IPS-18c (cell line): ENCODE measurements around the gene OLFM2.
"Not testable (repeated sequence)": the region's sequence is repeated elsewhere in the genome, so short reads cannot be mapped to it uniquely, and the experiment has no call there.

Experiments used
- H3K4me3 ChIP-seq: 2 replicates; pipeline ENCODE4 v1.7.0; 2013; ENCODE audit warnings: low read depth, mild to moderate bottlenecking, low read length, moderate library complexity; ENCODE audit not compliant: insufficient read depth
- H3K9me3 ChIP-seq: one replicate; pipeline ENCODE4 v1.6.1; 2013; ENCODE audit warnings: mild to moderate bottlenecking, low read length, moderate library complexity; ENCODE audit not compliant: control insufficient read depth, insufficient read depth

OLFM2 gene

GRCh38 chr19:9856609-9857008 is 79.7 kb downstream of the OLFM2 start:
- Histone ChIP-seq H3K9me3 (no peaks in the 10 kb centered on the region), H3K4me3 (no peak overlapping the region)

DNA sequence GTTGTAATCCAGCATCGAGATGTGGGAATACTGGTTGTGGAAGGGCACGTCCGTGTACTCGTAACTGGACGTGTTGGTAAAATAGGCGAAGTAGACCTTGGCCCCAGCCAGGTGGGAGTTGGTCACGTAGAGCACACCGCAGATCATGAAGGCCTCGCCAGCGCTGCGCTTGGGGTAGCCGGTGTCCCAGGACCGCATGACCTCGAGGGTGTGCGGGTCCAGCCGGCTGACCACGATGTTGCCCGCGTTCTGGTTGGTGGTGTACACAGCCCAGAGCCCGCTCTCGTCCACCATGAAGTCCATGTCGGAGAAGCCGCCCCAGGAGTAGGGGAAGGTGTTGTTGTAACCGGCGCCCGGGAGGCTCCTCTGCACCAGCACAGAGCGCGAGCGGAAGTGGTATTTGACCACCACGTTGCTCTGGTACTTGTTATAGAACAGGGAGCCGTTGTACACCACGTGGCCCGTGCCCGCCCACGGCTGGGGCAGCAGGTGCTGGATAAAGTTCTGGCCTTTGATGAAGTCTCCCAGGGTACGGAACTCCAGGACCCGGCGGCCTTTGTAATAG is 82.0 kb downstream of the OLFM2 start:
- Histone ChIP-seq H3K9me3 (no peaks in the 10 kb centered on the region), H3K4me3 (no peak overlapping the region)

DNA sequence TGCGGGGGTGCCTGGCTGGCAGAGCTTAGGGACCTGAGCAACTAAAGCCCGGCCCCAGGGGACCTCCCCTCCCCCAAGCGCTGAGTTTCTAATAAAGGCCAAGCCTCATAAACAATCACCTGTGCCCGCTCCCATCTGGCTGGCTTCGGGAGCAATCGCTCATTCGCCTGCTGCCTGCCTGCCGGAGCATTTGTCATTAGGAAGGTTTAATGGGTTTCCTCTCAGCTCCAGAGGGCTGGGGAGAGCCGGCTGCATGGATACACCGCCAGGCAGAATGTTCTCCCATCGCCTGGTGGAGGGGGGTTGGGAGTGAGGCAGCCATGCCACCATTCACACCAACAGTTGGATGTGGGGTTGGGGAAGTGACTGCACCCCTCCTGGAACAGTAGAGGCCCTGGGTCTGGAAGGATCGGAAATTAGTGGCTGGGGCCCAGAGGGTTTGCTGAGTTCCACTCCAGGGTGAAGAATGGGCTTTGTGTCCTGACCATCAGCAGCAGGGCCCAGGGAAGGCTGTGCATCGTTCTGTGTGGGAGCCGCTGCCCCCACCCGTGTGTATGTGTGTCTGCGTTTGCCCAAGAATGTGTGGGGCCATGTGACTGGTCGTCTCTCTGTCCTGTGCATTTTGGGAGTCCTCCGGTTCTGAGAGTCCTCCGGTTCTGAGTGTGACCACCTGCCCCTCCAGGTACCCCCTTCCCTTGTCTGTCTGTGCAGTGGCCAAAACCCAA is 85.9 kb downstream of the OLFM2 start:
- H3K9me3 ChIP-seq = no peaks in the 10 kb centered on the region

GRCh38 chr19:9849791-9850190 is 86.5 kb downstream of the OLFM2 start:
- Histone ChIP-seq H3K9me3 (no peaks in the 10 kb centered on the region), H3K4me3 (no peak overlapping the region)

More for the DNA sequence above, 85.9 kb downstream of the OLFM2 start:
- no peak overlapping the region for H3K4me3 ChIP-seq

DNA sequence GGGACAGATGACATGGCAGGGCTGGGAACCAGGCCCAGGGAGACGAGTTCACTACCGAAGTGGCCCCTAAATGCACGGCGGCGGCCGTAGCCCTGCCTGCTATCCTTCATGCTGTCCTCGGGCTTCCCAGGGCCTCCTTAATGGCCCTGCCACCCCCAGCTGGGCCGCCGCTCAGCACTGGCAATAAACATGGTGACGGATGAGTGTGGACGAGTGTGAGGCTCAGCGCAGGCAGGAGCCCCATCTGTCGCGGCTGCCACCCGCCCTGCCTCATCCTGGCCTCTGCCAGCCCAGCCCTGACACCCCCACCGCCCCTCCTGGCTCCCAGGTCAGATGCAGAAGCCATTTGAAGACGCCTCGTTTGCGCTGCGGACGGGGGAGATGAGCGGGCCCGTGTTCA is 87.6 kb downstream of the OLFM2 start:
- no peak overlapping the region for H3K4me3 ChIP-seq
- H3K9me3 ChIP-seq = no peaks in the 10 kb centered on the region

DNA sequence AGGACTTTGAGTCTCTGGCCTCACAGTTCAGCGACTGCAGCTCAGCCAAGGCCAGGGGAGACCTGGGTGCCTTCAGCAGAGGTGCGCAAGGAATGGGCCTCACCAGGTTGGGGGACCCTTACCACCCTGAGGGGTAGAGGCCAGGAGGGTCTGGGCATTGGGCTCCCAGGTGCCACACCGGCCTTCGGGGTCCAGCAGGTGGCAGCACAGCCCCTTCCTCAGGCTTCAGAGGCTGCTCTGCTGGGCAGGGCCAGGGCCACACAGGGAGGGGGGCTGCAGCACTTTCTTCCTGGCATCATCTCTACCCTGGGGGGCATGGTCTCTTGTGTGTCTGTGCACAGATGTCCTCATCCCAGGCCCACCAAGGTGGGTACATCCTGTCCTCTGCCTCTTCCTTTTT is 88.3 kb downstream of the OLFM2 start:
- H3K4me3 ChIP-seq = no peak overlapping the region
- H3K9me3 ChIP-seq = no peaks in the 10 kb centered on the region

- no peak overlapping the region for H3K4me3 ChIP-seq
Measured at GRCh38 chr19:9847087-9847671, 89.1 kb downstream of the OLFM2 start.

DNA sequence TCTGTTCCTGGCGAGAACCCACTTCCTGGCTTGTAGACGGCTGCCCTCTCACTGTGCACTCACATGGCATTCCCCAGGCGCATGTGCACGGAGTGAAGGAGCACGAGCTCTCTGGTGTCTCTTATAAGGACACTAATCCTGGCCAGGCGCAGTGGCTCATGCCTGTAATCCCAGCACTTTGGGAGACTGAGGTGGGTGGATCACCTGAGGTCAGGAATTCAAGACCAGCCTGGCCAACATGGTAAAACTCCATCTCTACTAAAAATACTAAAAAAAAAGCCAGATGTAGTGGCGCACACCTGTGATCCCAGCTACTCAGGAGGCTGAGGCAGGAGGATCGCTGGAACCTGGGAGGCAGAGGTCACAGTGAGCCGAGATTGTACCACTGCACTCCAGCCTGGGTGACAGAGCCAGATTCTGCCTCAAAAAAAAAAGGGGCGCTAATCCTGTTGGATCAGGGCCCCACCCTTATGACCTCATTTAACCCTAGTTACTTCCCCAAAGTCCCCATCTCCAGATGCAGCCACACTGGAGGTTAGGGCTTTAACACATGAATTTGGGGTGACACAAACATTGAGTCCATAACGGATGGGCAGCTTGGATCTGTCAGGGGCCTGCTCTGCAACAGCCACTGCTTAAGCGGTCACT is 92.6 kb downstream of the OLFM2 start:
- H3K4me3 ChIP-seq, H3K9me3 ChIP-seq: not testable (repeated sequence)

More at GRCh38 chr19:9847087-9847671, 89.1 kb downstream of the OLFM2 start:
- no peaks in the 10 kb centered on the region for H3K9me3 ChIP-seq

DNA sequence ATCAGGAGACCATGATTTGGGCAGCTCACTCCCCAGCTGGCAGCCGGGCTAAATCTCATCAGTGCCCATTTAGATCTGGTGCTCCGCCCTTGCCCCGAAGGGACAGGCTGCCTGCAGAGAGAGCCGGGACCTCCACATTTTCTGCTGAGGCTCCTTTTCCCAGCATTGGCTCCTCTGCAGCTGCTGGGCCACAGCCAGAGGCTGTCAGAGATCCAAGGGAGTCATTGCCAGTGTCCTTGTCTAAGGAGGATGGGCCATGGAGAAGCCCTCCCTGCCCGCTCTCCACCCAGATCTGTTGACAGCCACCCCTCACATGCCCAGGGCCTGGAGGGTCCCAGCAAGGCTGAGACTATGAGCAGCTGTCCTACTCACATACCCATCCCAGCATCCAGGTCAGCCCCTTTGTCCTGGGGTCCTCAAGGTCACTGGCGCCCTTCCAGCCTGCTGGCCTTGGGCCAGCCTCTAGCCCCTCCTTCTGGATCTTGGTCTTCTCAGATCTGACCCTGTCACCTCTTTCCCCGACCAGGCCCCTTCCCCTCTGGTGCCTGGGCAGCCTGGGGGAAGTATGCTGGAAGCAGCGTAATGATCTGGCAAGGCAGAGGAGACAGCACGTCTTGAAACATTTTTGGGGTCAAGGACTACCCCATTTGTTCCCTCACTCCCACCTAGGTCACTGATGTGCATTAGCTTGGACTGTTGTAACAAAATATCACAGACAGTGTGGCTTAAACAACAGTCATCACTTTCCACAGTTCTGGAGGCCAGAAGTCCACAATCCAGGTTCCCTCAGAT is 93.3 kb downstream of the OLFM2 start:
- no peak overlapping the region for H3K4me3 ChIP-seq
- peaks cover 2% of the 10 kb centered on the region for H3K9me3 ChIP-seq

GRCh38 chr19:9839415-9839814 is 96.9 kb downstream of the OLFM2 start:
- Histone ChIP-seq H3K9me3 (peaks cover 2% of the 10 kb centered on the region), H3K4me3 (no peak overlapping the region)

DNA sequence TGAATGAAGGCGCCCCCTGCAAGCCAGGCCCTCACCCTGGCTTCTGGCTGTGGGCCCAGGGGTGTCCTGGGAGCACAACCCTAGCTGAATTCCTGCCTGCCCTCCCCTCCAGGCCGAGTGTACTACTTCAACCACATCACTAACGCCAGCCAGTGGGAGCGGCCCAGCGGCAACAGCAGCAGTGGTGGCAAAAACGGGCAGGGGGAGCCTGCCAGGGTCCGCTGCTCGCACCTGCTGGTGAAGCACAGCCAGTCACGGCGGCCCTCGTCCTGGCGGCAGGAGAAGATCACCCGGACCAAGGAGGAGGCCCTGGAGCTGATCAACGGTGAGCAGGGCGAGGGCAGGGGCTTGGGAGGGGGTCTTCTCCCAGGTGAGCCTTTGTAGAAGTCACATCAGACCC is 98.0 kb downstream of the OLFM2 start:
- peaks cover 2% of the 10 kb centered on the region for H3K9me3 ChIP-seq
- no peak overlapping the region for H3K4me3 ChIP-seq

DNA sequence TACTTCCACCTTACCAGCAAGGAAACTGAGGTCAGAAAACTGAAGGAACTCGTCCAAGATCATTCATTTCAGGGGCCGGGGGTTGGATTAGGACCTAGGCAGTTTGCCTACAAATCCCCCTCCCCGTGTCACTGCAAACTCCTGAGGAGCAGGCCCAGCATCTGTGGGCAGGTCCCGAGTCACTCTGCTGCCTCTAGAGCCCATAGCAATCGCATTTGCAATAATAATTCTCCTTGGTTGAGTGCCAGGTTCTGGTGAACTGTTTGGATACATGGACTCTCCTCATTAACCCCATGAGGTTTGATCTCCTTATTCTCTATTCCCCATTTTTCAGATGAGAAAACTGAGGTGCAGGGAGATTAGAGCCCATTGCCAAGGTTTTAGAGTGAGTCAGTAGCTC is 100.3 kb downstream of the OLFM2 start:
- H3K4me3 ChIP-seq = peak overlapping the region; percentile 76; the same call in 1 of the 2 replicates
- no peaks in the 10 kb centered on the region for H3K9me3 ChIP-seq

DNA sequence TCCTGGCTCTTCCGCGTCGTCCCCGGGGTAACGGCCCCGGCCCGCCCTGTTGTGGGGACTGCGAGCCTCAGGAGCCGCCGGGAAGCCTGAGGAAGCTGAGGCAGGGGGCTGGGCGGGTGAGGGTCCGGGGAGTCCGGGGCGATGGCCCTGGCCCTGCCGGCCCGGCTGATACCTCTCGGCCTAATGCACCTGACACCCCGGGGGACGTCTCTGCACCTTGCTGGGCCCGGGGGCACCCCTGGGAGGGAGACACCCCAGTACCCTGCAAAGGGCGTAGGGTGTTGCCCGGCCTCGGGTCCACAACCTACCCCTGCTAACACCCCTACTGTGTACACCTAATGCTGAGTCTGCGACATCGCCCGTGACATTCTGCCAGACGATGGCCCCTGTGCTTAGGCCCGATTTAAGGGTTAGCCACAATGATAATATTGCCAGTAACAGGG is 100.8 kb downstream of the OLFM2 start:
- Histone ChIP-seq H3K4me3 (peak overlapping the region; percentile 76), H3K9me3 (no peaks in the 10 kb centered on the region)

DNA sequence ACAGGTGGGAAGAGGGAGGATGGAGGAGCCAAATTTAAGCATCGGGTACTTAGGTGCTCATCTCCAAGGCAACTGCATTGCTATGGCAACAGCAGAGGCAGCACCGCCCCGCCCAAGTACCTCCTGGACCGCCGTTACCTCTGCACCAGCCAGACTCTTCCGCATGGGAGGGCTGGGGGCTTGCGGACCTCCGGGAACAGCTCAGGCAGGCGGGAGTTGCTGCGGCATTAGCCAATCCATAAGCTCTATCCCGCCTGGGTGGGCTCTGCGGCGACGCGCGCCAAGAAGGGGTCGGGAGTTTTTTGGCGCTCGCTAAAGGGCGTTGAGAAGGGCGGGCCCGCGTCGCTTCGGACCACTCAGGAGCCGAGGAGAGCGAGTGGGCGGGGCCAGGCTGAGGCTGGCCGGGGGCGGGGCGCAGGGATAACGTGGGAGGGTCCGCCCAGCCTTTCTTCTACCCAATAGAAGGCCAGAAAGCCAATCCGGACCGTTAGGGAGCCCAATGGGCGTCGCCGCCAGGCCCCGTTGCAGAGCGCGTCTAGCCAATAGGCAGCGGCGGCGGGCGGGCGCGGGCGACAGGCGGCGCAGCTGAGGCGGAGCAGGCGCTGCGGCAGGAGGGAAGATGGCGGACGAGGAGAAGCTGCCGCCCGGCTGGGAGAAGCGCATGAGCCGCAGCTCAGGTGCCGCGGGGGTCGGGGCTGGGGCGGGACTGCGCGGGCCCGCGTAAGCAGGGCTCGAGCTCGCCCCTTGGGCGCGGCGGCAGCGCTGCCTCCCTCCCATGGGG is 101.4 kb downstream of the OLFM2 start, which contains the start of gene PIN1:
TSS of gene PIN1 (plus strand) at position 593 of the 781 bp plus-strand sequence. CDS start at position 620, 27 bp downstream.
- Histone ChIP-seq H3K4me3 (peak within 1 kb of the TSS; percentile 76), H3K9me3 (no peaks in the 10 kb centered on the region)

DNA sequence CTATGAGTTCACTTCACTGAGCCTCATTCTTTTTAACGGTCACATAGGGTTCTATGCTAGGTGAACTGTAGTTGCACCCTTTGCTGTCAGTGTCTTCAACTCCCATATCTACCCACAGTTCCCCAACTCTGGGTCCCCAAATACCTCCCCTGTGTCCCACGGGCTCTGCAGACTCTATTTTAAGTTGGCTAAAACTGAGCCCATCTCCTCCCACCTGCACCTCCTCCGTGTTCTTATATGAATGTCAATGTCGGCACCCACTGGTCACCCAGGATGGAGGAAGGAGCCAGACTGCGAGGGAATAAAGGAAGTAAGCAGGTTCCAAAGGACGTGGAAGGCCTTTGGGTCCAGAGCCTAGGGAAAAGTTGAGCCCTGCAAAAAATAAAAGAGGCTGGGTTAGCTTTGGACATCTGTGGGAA is 102.0 kb downstream of the OLFM2 start:
- Histone ChIP-seq H3K9me3 (no peaks in the 10 kb centered on the region), H3K4me3 (peak overlapping the region; percentile 38; the same call in 1 of the 2 replicates)

DNA sequence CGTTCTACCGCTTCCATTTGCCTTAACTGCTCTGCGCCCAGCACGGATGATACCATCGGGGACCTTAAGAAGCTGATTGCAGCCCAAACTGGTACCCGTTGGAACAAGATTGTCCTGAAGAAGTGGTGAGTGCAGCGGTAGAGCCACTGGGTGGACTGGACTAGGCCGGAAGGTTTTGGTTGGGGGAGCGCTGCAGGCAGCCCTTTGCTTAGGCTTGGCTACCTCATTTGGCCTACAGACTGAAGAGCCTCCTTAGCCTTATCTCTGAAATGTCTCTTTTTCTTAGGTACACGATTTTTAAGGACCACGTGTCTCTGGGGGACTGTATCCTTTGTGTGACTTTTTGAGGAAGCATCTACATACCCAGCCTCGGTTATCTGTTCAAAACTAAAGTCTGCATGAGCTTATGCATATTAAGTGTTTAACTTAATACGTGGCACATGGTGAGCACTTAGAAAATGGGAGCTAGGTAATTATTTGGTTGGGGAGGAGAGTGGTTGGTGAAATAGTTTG is 107.7 kb downstream of the OLFM2 start:
- peak overlapping the region; percentile 99 for H3K4me3 ChIP-seq
- H3K9me3 ChIP-seq = no peaks in the 10 kb centered on the region
